ENCODE data around the gene FAM184A. TPM values are rescaled to one million over a fixed set of nuclear protein-coding genes. Genes with fewer than 3 reads are reported as not detected.

FAM184A gene
- total and polyA plus RNA-seq, 2 of the 13 experiments (the other 11 are each of a cell fraction or from before 2014, with no cell fraction given): 7.0 to 18.0 TPM

GRCh38 chr6:119078376-119079282 is at the start of gene FAM184A (continued):
- TF ChIP-seq IRF9 (CRISPR knock-in tag; IDR thresholded peaks at IDR 0.05; ENCODE audit: borderline replicate concordance): no peak
- TF ChIP-seq FOXK1 (CRISPR knock-in tag; IDR thresholded peaks at IDR 0.05; ENCODE audit: borderline replicate concordance, low read depth): no peak; the same call in 1 of the 2 replicates
- TF ChIP-seq ZNF343 (CRISPR knock-in tag; IDR thresholded peaks at IDR 0.05): no peak
- no peak for TF ChIP-seq RELA (CRISPR knock-in tag; IDR thresholded peaks at IDR 0.05)
- TF ChIP-seq RFXANK (CRISPR knock-in tag; IDR thresholded peaks at IDR 0.05): 0 out of 2 replicates have a peak, but pooled peaks have one; percentile 1
- TF ChIP-seq SNAI1 (CRISPR knock-in tag; IDR thresholded peaks at IDR 0.05; ENCODE audit: borderline replicate concordance): 0 out of 2 replicates have a peak, but pooled peaks have one; percentile 27
- TF ChIP-seq TBX3 (IDR thresholded peaks at IDR 0.05; ENCODE audit: borderline replicate concordance): no peak
- no peak for TF ChIP-seq ZNF382 (CRISPR knock-in tag; IDR thresholded peaks at IDR 0.05; ENCODE audit: borderline replicate concordance)
- TF ChIP-seq CENPX (CRISPR knock-in tag; IDR thresholded peaks at IDR 0.05): no peak
- peak; percentile 62; the same call in 1 of the 2 replicates for TF ChIP-seq ZNF724P (CRISPR knock-in tag; IDR thresholded peaks at IDR 0.05; ENCODE audit: borderline replicate concordance)
- peak; percentile 98 for TF ChIP-seq ZNF777 (CRISPR knock-in tag; IDR thresholded peaks at IDR 0.05)
- no peak for TF ChIP-seq ZNF230 (CRISPR knock-in tag; IDR thresholded peaks at IDR 0.05)
- no peak; the same call in 1 of the 2 replicates for TF ChIP-seq REL (CRISPR knock-in tag; conservative IDR thresholded peaks at IDR 0.05)
- no peak for TF ChIP-seq ZNF468 (CRISPR knock-in tag; IDR thresholded peaks at IDR 0.05)
- TF ChIP-seq HBP1 (CRISPR knock-in tag; IDR thresholded peaks at IDR 0.05; ENCODE audit: low read depth): peak; percentile 57; the same call in 1 of the 2 replicates
- TF ChIP-seq ZNF362 (CRISPR knock-in tag; IDR thresholded peaks at IDR 0.05; ENCODE audit: borderline replicate concordance): peak; percentile 94
- no peak for TF ChIP-seq ZNF251 (CRISPR knock-in tag; IDR thresholded peaks at IDR 0.05)
- no peak for TF ChIP-seq YY1 (IDR thresholded peaks at IDR 0.05; ENCODE audit: insufficient read depth, insufficient replicate concordance, low read depth, low read length)
- TF ChIP-seq POGZ (CRISPR knock-in tag; IDR thresholded peaks at IDR 0.05): no peak; the same call in 1 of the 2 replicates
- TF ChIP-seq ZNF703 (CRISPR knock-in tag; IDR thresholded peaks at IDR 0.05; ENCODE audit: borderline replicate concordance): no peak
- TF ChIP-seq TCF12 (IDR thresholded peaks at IDR 0.05): no peak
- 0 out of 2 replicates have a peak, but pooled peaks have one; percentile 21 for TF ChIP-seq TCF12 (CRISPR knock-in tag; IDR thresholded peaks at IDR 0.05)
- no peak for TF ChIP-seq E2F2 (CRISPR knock-in tag; IDR thresholded peaks at IDR 0.05; ENCODE audit: borderline replicate concordance)
- no peak for TF ChIP-seq MIXL1 (CRISPR knock-in tag; IDR thresholded peaks at IDR 0.05)
- 0 out of 2 replicates have a peak, but pooled peaks have one; percentile 23 for TF ChIP-seq MED13 (CRISPR knock-in tag; IDR thresholded peaks at IDR 0.05)
- no peak for TF ChIP-seq NFIC (IDR thresholded peaks at IDR 0.05; ENCODE audit: low read length)
